Liver (tissue), 9 donors: Measurements from ENCODE around the gene FAT1. TPM values are rescaled to one million over a fixed set of nuclear protein-coding genes. Genes with fewer than 3 reads are reported as not detected.

Source experiments
- DNase-seq: peaks from one replicate; pipeline ENCODE4 v3.0.0-alpha.2; 2017; ENCODE audit warnings: low spot score
- H3K27ac ChIP-seq, 2 donors: one replicate each; pipeline ENCODE4 v1.7.0; 2013; ENCODE audit warnings: inconsistent platforms in 2 of 2, low read length in 2 of 2, control low read depth in 1 of 2, low read depth in 1 of 2, mild to moderate bottlenecking in 1 of 2
- H3K27me3 ChIP-seq, 4 donors: one replicate each; pipeline versions ENCODE4 v1.6.1 to v1.7.0; 2013; ENCODE audit warnings: low read length in 3 of 4, inconsistent platforms in 1 of 4, mild to moderate bottlenecking in 1 of 4, moderate library complexity in 1 of 4; ENCODE audit not compliant: control insufficient read depth in 4 of 4, insufficient read depth in 4 of 4
- H3K36me3 ChIP-seq, 4 donors: one replicate each; pipeline versions ENCODE4 v1.6.1 to v1.7.0; 2013; ENCODE audit warnings: low read length in 3 of 4, mild to moderate bottlenecking in 3 of 4, low read depth in 1 of 4, moderate library complexity in 1 of 4; ENCODE audit not compliant: control insufficient read depth in 4 of 4, insufficient read depth in 3 of 4
- H3K4me1 ChIP-seq, 4 donors: one replicate each; pipeline versions ENCODE4 v1.6.1 to v1.7.0; 2013; ENCODE audit warnings: low read length in 3 of 4, mild to moderate bottlenecking in 3 of 4, moderate library complexity in 1 of 4; ENCODE audit not compliant: control insufficient read depth in 4 of 4, insufficient read depth in 4 of 4
- H3K4me3 ChIP-seq, 3 donors: one replicate each; pipeline versions ENCODE4 v1.6.1 to v1.7.0; 2013; ENCODE audit warnings: low read length in 3 of 3, control low read depth in 1 of 3, low read depth in 1 of 3, mild to moderate bottlenecking in 1 of 3
- H3K9ac ChIP-seq, 2 donors: one replicate each; pipeline ENCODE4 v1.7.0; 2013; ENCODE audit warnings: low read length in 2 of 2, mild to moderate bottlenecking in 2 of 2, moderate library complexity in 2 of 2, control low read depth in 1 of 2, low read depth in 1 of 2
- H3K9me3 ChIP-seq, 4 donors: one replicate each; pipeline versions ENCODE4 v1.6.1 to v1.7.0; 2013; ENCODE audit warnings: low read length in 3 of 4; ENCODE audit not compliant: control insufficient read depth in 4 of 4
- ATF3 ChIP-seq: IDR thresholded peaks from 2 replicates; pipeline ENCODE4 v1.6.1; 2016; ENCODE audit warnings: antibody characterized with exemption
- EGR1 ChIP-seq, 2 donors: IDR thresholded peaks; 2 replicates each; pipeline ENCODE4 v1.6.1; 2016 to 2018; ENCODE audit warnings: antibody characterized with exemption in 2 of 2, low read depth in 2 of 2
- FOXA1 ChIP-seq: IDR thresholded peaks from 2 replicates; pipeline ENCODE4 v1.6.1; 2016; ENCODE audit warnings: antibody characterized with exemption
- FOXA2 ChIP-seq: IDR thresholded peaks from 2 replicates; pipeline ENCODE4 v1.6.1; 2016; ENCODE audit warnings: antibody characterized with exemption
- GABPA ChIP-seq, 2 donors: IDR thresholded peaks in 1 of 2; conservative IDR thresholded peaks in 1 of 2; 2 replicates each; pipeline ENCODE4 v1.6.1; 2016; ENCODE audit warnings: antibody characterized with exemption in 2 of 2, mild to moderate bottlenecking in 1 of 2, moderate library complexity in 1 of 2
- HNF4A ChIP-seq, 2 donors: conservative IDR thresholded peaks; 2 replicates each; pipeline ENCODE4 v1.6.1; 2016; ENCODE audit warnings: antibody characterized with exemption in 2 of 2, mild to moderate bottlenecking in 2 of 2
- HNF4G ChIP-seq: IDR thresholded peaks from 2 replicates; pipeline ENCODE4 v1.6.1; 2016; ENCODE audit warnings: antibody characterized with exemption
- JUND ChIP-seq, 2 donors: IDR thresholded peaks; 2 replicates each; pipeline ENCODE4 v1.6.1; 2016; ENCODE audit warnings: antibody characterized with exemption in 2 of 2
- MAX ChIP-seq: IDR thresholded peaks from 2 replicates; pipeline ENCODE4 v1.6.1; 2016; ENCODE audit warnings: antibody characterized with exemption
- NR2F2 ChIP-seq: IDR thresholded peaks from 2 replicates; pipeline ENCODE4 v1.6.1; 2016; ENCODE audit warnings: antibody characterized with exemption
- RAD21 ChIP-seq, 2 donors: IDR thresholded peaks; 2 replicates each; pipeline ENCODE4 v1.6.1; 2016; ENCODE audit warnings: antibody characterized with exemption in 2 of 2, mild to moderate bottlenecking in 2 of 2
- REST ChIP-seq: IDR thresholded peaks from 2 replicates; pipeline ENCODE4 v1.6.1; 2016; ENCODE audit warnings: antibody characterized with exemption, mild to moderate bottlenecking
- SP1 ChIP-seq: IDR thresholded peaks from 2 replicates; pipeline ENCODE4 v1.6.1; 2018; ENCODE audit warnings: antibody characterized with exemption, mild to moderate bottlenecking
- TAF1 ChIP-seq: conservative IDR thresholded peaks from 2 replicates; pipeline ENCODE4 v1.6.1; 2016; ENCODE audit warnings: antibody characterized with exemption, mild to moderate bottlenecking
- ZBTB33 ChIP-seq: IDR thresholded peaks from 2 replicates; pipeline ENCODE4 v1.6.1; 2016; ENCODE audit warnings: antibody characterized with exemption
- WGBS: extraction: QIAGEN DNeasy Blood & Tissue Kit; methylation state at CpG from one replicate; pipeline ENCODE4 v1.1.7; 2013; 5-methylcytosine and 5-hydroxymethylcytosine counted together
- polyA plus RNA-seq, 2 donors: library from polyadenylated mRNA; stranded (reverse) in 1 of 2; unstranded in 1 of 2; fragments of 200-250 nt in 1 of 2; fragments of >200 nt in 1 of 2; fragmentation: Nextera tagmentation in 1 of 2; extraction: Ambion mirVana in 1 of 2; gene quantifications; one replicate each; pipeline versions ENCODE4 v1.2.1 to v1.2.3, GENCODE V29; 2013 to 2015
- total RNA-seq, 2 donors: library from RNA; depleted of rRNA; stranded (reverse); fragments of >200 nt; gene quantifications; one replicate each; pipeline ENCODE4 v1.2.3, GENCODE V29; 2014
- donor health status: healthy.
- donor health status: healthy.
- donor health status: healthy.
- donor health status: healthy.
- donor health status: healthy.

The FAT1 gene
- total and polyA plus RNA-seq, 4 donors: 10.0 to 48.0 (median 30.0) TPM

- no peak for TF ChIP-seq ZBTB33
- TF ChIP-seq REST: no peak
Measured at GRCh38 chr4:186739802-186740434, 16.3 kb upstream of the FAT1 start (continued).

- H3K36me3 ChIP-seq: no peaks in the 10 kb centered on the region
- 93% methylated on average over 9 of the region's 9 CpGs for WGBS
- H3K9me3 ChIP-seq: no peaks in the 10 kb centered on the region
- no peak for DNase-seq
- H3K4me1 ChIP-seq: no peaks in the 10 kb centered on the region
- no peak overlapping the region for H3K9ac ChIP-seq
- no peaks in the 10 kb centered on the region for H3K27me3 ChIP-seq
- H3K4me3 ChIP-seq: no peak overlapping the region
- H3K27ac ChIP-seq: no peak overlapping the region
- TF ChIP-seq FOXA2 (no peak), SP1 (no peak), MAX (no peak), RAD21 (IDR thresholded peaks at IDR 0.05) (no peak), HNF4G (no peak), ZBTB33 (no peak), JUND (IDR thresholded peaks at IDR 0.05) (no peak), ATF3 (no peak), FOXA1 (no peak), HNF4A (conservative IDR thresholded peaks at IDR 0.05) (no peak), GABPA (IDR thresholded peaks at IDR 0.05 in 1 of 2, conservative IDR thresholded peaks at IDR 0.05 in 1 of 2) (no peak), EGR1 (IDR thresholded peaks at IDR 0.05; ENCODE audit: low read depth in 2 of 2) (no peak), TAF1 (no peak), NR2F2 (no peak)
Measured at GRCh38 chr4:186739317-186739716, 15.7 kb upstream of the FAT1 start.
